Measurements from ENCODE around the gene LAGE3. TPM values are rescaled to one million over a fixed set of nuclear protein-coding genes. Genes with fewer than 3 reads are reported as not detected.
"Not testable (repeated sequence)": the region's sequence is repeated elsewhere in the genome, so short reads cannot be mapped to it uniquely, and the experiment has no call there.

Gene LAGE3
- total RNA-seq, 1 donor from 2014 or later, result 16.9 TPM

- DNase-seq (ENCODE audit: low read depth in 2 of 2), result no peak
Observed at GRCh38 chrX:154502098-154502497, 23.0 kb upstream of the LAGE3 start.

- not testable (repeated sequence) for DNase-seq (ENCODE audit: low read depth in 2 of 2)
Observed at GRCh38 chrX:154501423-154501822, 22.3 kb upstream of the LAGE3 start.

DNA sequence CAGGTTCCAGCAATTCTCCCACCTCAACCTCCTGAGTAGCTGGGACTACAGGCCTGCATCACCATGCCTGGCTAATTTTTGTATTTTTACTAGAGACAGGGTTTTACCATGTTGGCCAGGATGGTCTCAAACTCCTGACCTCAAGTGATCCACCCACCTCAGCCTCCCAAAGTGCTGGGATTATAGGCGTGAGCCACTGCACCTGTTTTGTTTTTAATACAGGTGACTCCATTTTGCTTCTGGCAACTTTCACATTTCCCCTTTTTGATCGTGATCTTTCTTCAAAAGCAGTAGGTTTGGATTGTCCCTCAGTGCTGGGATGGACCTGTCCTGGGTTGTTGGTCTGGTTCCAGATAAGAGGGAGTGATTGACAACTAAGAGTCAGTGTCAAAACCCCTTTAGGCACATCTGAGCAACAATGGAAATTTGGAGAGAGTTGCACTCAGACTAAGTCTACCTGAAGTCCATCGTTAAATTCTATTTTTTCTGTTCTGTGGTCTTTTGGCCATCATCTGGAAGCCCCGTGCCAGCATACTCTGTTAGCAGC, 17.6 kb upstream of the LAGE3 start:
- DNase-seq (ENCODE audit: low read depth in 2 of 2), result not testable (repeated sequence)

DNA sequence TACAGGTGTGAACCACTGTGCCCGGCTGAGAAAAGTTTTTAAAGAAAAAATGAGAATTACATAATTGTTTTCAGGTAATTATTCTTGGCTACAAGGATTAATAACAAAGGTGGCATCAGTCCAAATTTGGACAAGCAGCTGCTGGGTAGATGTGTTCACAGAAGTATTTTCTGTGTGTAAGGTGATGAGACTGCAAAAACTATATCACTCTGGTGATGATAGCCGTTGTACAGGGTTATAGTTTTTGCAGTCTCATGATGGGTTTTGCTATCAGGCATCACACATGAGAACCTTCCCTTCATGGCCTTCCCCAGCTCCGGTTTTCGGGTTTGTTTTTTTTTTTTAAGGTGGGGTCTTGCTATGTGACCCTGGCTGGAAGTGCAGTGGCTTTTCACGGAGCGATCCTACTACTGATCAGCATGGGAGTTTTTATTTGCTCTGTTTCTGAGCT, 16.4 kb upstream of the LAGE3 start:
- peak; percentile 15 to 26 for DNase-seq (ENCODE audit: low read depth in 2 of 2)

DNA sequence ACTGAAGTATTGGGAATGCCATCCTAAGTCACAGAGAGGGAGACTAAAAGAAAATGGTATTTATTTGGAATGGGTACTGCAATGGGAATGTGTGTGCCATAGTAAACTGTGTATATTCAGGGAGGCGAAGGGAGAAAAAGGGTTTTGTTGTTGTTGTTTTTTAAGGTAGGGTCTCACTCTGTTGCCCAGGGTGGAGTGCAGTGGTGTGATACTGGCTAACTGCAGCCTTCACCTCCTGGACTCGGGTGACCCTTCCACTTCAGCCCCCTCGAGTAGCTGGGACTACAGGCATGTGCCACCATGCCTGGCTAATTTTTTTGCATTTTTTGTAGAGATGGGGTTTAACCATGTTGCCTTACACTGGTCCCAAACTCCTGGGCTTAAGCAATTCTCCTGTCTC, 15.6 kb upstream of the LAGE3 start:
- no peak for DNase-seq (ENCODE audit: low read depth in 2 of 2)

GRCh38 chrX:154490414-154491083, 11.5 kb upstream of the LAGE3 start, which contains the start of gene SLC10A3:
TSS of gene SLC10A3 (minus strand) at chrX:154490629. CDS start at chrX:154488940, 1,689 bp downstream.
- peak; percentile 88 to 95 for DNase-seq (ENCODE audit: low read depth in 2 of 2)

- DNase-seq (ENCODE audit: low read depth in 2 of 2), result peak in 1 of 2 donors; percentile 26
Observed at GRCh38 chrX:154490021-154490413, 10.9 kb upstream of the LAGE3 start.

DNA sequence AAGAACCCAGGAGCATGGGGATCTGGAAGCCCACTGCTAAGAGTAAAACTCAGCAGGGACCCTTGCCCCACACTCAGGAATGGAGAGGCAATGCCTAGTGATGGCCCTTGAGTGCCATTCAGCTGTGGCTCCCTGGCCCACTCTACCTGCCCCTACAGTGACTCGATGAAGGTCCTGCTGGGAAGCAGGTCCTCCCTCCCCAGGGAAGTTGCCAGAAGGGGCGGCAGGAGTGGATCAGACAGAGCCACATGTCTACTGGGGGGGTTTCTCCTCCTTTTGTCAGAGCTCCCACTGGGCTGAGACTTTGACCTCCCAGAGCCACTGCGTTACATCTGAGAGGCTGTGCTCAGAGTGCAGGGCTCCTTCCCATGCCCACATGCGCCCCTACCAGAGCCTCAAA, 10.1 kb upstream of the LAGE3 start:
- no peak for DNase-seq (ENCODE audit: low read depth in 2 of 2)

DNA sequence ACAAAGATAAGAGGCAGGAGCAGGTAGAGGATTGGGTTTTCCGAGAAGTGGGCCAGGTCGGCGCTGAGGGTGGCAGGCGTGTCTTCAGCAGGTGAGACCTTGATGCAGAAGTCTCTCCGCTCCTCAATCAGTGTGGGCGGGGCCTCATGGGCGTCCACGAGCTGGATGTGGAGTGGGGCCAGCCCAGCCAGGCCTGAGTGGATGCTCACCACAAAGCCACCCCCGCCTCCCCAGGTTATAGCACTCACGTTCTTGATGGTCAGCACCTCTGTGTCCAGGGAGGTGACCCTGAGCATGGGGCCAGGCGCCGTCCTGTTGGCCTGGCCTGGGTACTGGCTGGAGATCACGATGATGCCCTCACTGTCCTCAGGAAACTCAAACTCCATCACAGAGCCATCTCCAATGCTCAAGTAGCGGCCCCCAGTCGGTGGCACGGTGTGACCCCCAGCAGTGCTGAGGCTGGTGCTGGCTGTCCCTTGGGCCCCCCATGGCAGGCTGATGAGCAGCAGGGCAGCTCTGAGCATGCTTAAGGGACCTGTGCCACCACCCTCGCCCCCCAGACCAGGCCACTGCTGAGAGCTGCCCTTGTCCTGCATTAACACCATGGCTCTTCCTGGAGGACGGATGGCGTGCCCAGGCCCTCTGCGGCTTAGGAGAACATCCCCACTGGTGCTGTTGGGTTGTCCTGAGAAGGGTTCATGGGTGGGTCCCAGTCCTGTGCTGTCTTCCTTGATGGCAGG, 9.4 kb upstream of the LAGE3 start:
- DNase-seq (ENCODE audit: low read depth in 2 of 2), result no peak

DNA sequence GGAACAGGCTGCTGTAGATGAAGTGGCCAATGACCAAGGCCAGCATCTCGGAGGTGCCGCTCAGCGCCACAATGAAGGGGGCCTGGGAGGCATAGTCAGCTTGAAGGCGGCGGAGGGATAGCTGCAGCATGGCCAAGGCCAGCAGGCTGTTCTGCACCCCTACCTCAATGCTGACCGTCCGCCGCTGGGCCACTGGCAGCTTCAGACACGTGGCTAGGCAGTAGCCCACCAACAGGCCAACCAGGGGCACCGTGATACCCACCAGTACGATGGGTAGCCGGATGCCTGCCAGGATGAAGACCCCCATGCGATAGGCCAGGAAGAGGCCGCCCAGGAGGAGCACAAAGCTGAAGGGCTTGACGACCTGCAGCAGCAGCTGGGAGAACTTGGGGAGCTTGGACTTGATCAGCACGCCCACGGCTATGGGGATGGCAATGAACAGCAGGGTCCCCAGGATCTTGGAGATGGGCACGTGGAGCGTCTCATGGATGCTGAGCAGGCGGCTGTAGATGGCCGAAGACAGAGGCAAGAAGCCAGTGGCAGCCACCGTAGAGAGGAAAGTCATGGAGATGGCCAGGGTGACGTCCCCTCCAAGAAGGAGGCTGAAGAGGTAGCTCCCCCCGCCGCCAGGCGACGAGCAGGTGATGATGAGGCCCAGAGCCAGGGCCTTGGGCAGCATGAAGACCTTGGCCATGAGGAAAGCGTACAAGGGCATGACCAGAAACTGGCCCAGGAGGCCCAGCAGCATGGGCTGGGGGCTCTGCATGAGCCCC, 8.6 kb upstream of the LAGE3 start:
- no peak for DNase-seq (ENCODE audit: low read depth in 2 of 2)

GRCh38 chrX:154486396-154487207, 7.5 kb upstream of the LAGE3 start, which contains the start of gene UBL4A:
TSS of gene UBL4A (minus strand) at chrX:154486615. CDS start at chrX:154486584, 31 bp downstream.
- peak; percentile 16 to 54 for DNase-seq (ENCODE audit: low read depth in 2 of 2)

- DNase-seq (ENCODE audit: low read depth in 2 of 2), result peak in 1 of 2 donors; percentile 9
Observed at GRCh38 chrX:154486052-154486395, 6.9 kb upstream of the LAGE3 start.

DNA sequence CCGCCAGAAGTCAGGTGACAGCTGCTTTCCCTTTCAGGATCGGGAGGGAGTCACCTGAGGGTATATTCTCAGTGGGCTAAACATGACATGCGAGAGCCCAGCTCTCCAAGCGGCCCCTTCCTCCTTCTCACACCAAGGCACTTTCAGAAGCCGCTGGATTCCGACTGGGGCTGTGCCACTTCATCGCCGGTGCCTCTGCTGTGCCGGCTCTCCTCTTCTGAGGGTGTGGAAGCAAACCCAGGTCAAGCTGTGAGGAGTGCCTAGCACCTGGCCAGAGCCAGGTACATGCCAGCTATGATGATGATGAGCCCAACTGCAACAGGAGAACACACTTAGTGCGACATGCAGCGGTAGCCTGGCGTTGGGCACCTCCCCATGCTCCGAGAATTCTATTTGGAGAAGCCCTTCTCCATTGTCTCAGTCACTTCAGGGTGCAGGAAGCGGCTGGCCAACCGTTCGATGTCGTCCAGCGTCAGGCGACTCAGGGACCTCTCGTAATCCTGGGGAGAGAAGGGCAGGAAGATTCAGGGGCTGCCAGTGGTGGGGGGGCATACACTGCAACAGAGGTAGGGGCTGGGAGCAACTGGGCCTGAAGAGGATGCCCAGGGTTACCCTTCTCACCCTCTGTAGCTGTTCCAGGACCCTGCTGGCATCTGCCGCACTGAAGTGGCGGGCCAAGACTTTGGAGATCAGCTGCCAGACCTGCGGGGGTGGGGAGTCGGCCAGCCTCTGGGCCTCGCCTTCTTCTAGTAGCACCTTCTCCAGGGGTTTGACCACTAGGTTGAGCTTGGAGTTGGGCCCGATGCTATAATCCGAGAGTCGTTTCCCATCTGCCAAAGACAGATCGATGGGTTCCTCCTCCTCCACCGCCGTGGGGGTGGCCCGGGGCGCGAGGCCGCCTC, 6.3 kb upstream of the LAGE3 start:
- no peak for DNase-seq (ENCODE audit: low read depth in 2 of 2)

DNA sequence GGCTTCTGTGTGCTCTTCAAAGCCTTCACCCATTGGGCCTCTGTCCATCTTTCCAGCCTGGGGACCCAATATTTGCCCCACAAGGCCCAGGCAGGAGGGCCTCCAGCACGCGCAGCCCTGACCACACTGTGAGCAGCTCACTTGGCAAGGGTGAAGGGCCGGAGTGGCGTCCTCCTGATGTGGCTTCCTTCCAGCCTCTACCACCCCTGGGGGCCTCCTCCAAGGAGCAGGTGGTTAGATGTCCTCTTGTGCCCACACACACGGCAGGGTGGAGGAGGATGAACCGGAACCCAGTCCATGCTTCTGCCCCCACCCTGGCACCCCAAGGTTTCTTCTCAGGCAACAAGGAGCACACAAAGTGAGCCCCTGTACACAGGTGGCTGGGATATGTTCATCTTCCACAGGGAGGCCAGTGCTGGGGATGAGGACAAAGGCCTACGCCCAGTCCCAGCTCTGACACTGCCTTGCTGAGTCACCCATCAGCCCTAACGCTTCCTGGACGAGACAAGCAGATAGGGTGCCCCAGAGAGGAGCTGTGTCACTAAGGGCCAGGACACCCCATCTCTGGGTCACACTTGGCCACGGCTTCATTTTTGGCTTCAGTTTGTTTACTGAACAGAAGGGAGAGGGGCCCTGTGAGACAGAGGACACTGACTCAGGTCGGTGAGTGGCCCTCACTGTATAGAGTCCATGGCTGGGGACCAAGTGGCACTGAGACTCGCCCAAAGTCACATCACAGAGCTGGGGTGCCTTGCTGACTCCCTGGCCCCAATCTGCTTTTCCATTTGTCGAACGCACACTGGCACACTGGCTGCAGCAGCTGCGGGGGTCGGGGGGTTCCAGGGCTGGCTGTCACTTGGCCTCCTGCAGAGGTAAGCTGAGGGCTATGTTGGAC, 5.4 kb upstream of the LAGE3 start:
- DNase-seq (ENCODE audit: low read depth in 2 of 2), result peak in 1 of 2 donors; percentile 5

- DNase-seq (ENCODE audit: low read depth in 2 of 2), result no peak
Observed at GRCh38 chrX:154483325-154483724, 4.2 kb upstream of the LAGE3 start.

DNA sequence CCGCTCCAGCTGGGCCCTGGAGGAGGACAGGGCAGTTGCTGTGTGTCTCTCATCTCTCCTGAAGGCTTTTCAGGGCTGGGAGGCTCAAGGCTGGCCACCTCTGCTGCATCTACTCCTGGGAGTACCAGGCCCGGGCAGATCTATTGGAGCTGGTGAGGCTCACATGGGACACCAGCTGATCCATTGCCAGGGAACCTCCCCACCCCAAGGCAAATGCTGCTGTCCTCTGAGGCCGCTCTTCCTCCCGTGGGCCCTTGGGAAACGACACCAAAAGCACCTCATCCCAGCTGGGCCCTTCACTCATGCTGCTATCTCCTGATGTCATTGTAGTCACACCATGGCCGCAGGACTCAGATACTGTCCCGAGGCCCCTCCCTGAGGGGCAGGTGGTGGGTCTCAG, 3.7 kb upstream of the LAGE3 start:
- DNase-seq (ENCODE audit: low read depth in 2 of 2), result no peak

DNA sequence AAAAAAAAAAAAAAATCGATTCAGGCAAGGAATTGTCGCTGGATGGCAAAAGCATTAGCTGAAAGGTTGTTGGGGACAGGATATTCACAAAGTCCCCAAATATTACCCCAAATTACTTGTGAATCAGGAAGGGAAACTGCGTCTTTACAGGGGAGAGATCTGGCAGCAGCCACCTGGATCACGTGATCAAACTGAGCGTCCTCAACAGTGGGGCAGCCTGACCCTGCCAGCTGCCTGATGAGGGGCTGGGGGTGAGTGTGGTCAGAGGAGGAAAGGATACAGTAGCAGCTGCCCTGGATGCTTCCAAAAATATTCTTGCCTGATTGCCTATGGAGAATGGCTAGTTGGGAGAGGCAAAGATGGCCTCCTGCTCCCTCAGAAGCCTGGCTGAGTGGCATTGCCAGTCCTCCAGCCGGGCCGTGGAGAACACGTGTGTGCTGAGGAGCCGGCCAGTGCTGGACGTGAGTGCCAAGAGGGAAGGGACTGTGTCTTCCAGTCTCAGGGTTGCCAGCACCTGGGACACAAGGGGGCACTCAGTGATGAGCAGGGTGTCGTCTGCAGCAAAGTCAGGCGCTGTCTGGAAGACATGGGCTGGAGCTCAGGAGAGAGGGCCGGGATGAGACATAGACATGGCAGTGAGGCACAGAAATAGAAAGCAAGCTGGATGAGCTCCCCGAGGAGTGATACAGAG, 3.0 kb upstream of the LAGE3 start:
- DNase-seq (ENCODE audit: low read depth in 2 of 2), result no peak

DNA sequence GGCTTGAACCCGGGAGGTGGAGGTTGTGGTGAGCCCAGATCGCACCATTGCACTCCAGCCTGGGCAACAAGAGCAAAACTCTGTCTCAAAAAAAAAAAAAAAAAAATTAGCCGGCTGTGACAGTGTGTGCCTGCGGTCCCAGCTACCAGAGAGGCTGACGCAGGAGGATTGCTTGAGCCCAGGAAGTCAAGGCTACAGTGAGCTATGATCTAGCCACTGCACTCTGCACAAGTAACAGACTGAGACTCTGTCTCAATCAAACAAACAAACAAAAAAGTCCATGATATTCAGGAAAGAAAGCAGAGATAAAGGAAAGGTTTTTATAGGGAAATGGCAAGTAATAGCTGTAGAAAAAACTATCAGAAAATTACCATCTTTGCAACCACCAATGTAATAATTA, 2.1 kb upstream of the LAGE3 start:
- DNase-seq (ENCODE audit: low read depth in 2 of 2), result no peak
